HEK293 (cell line): ENCODE results near the gene SPTLC3.

Experiments
- CTCF ChIA-PET: fragments of 350-600 bp; formaldehyde crosslinking; extraction: SDS; loops from one replicate; lab custom pipeline; 2021; ENCODE audit warnings: antibody characterized with exemption; lab: Yijun Ruan, JAX
- POLR2A ChIA-PET: fragments of 300-600 bp; formaldehyde crosslinking; extraction: SDS; loops from one replicate; lab custom pipeline; 2020; ENCODE audit warnings: antibody characterized with exemption, inconsistent platforms; lab: Yijun Ruan, JAX
- H3K27ac ChIP-seq: fragments of 200-500 bp; sonication (Bioruptor generic); 2 replicates; pipeline ENCODE4 v1.5.1; 2014; ENCODE audit warnings: low read depth, low read length, control low read depth, inconsistent platforms; ENCODE audit errors: extremely low read depth
- H3K36me3 ChIP-seq, 2 experiments: fragments of 200-500 bp in 1 of 2; sonication (Bioruptor generic) in 1 of 2; 1 replicate in 1 of 2; 2 replicates in 1 of 2; pipeline ENCODE4 v1.5.1; 2014 to 2017; ENCODE audit warnings: inconsistent platforms in 2 of 2, low read length in 2 of 2; ENCODE audit not compliant: control insufficient read depth in 2 of 2, insufficient read depth in 1 of 2
- H3K4me1 ChIP-seq: fragments of 200-500 bp; sonication (Bioruptor generic); 2 replicates; pipeline ENCODE4 v1.5.1; 2014; ENCODE audit warnings: mild to moderate bottlenecking, low read length, inconsistent platforms; ENCODE audit not compliant: control insufficient read depth, insufficient read depth
- H3K4me3 ChIP-seq: 2 replicates; pipeline ENCODE4 v1.5.1; 2011; ENCODE audit warnings: low read depth, mild to moderate bottlenecking, control low read depth, low read length, moderate library complexity
- H3K9me3 ChIP-seq: fragments of 200-500 bp; sonication (Bioruptor generic); 2 replicates; pipeline ENCODE4 v1.5.1; 2014; ENCODE audit warnings: low read depth, low read length, inconsistent platforms; ENCODE audit not compliant: control insufficient read depth, insufficient read depth
- BCL11A ChIP-seq: fragments of 450-650 bp; formaldehyde crosslinking; IDR thresholded peaks from 2 replicates; pipeline ENCODE4 v1.5.1; 2016; ENCODE audit warnings: low read depth, missing biosample characterization, missing genetic modification characterization
- BCL11B ChIP-seq: fragments of 450-650 bp; formaldehyde crosslinking; IDR thresholded peaks from 2 replicates; pipeline ENCODE4 v1.5.1; 2016; ENCODE audit warnings: low read depth, missing biosample characterization, missing genetic modification characterization
- GLI2 ChIP-seq: fragments of 450-650 bp; formaldehyde crosslinking; IDR thresholded peaks from 2 replicates; pipeline ENCODE4; 2017; ENCODE audit warnings: missing biosample characterization, missing genetic modification characterization, low read depth, borderline replicate concordance
- KLF16 ChIP-seq: fragments of 450-650 bp; formaldehyde crosslinking; IDR thresholded peaks from 2 replicates; pipeline ENCODE4 v1.5.1; 2017; ENCODE audit warnings: missing biosample characterization, missing genetic modification characterization
- KLF9 ChIP-seq: fragments of 450-650 bp; formaldehyde crosslinking; IDR thresholded peaks from 2 replicates; pipeline ENCODE4 v1.5.1; 2016; ENCODE audit warnings: missing biosample characterization, missing genetic modification characterization, low read depth
- MZF1 ChIP-seq: fragments of 450-650 bp; formaldehyde crosslinking; IDR thresholded peaks from 2 replicates; pipeline ENCODE4 v1.5.1; 2017; ENCODE audit warnings: missing biosample characterization, missing genetic modification characterization, borderline replicate concordance
- SALL2 ChIP-seq: fragments of 450-650 bp; formaldehyde crosslinking; IDR thresholded peaks from 2 replicates; pipeline ENCODE4 v1.5.0; 2017; ENCODE audit warnings: missing biosample characterization, mild to moderate bottlenecking, missing genetic modification characterization, borderline replicate concordance
- SP3 ChIP-seq: fragments of 450-650 bp; formaldehyde crosslinking; IDR thresholded peaks from 2 replicates; pipeline ENCODE4 v1.5.1; 2016; ENCODE audit warnings: missing biosample characterization, missing genetic modification characterization
- SP7 ChIP-seq: fragments of 450-650 bp; formaldehyde crosslinking; IDR thresholded peaks from 2 replicates; pipeline ENCODE4 v1.5.1; 2016; ENCODE audit warnings: missing biosample characterization, missing genetic modification characterization
- ZNF404 ChIP-seq: fragments of 450-650 bp; formaldehyde crosslinking; IDR thresholded peaks from 2 replicates; pipeline ENCODE4 v1.5.1; 2017; ENCODE audit warnings: missing biosample characterization, missing genetic modification characterization
- ZNF514 ChIP-seq: fragments of 450-650 bp; formaldehyde crosslinking; IDR thresholded peaks from 2 replicates; pipeline ENCODE4 v1.5.1; 2016; ENCODE audit warnings: missing biosample characterization, missing genetic modification characterization
- ZNF561 ChIP-seq: fragments of 450-650 bp; IDR thresholded peaks from 2 replicates; pipeline ENCODE4 v1.5.1; 2018; ENCODE audit warnings: missing biosample characterization, missing genetic modification characterization, borderline replicate concordance
- ZNF585B ChIP-seq: fragments of 450-650 bp; formaldehyde crosslinking; IDR thresholded peaks from 2 replicates; pipeline ENCODE4 v1.5.1; 2016; ENCODE audit warnings: missing biosample characterization, missing genetic modification characterization
- ZNF626 ChIP-seq: fragments of 450-650 bp; sonication (Bioruptor Pico); formaldehyde crosslinking; IDR thresholded peaks from 2 replicates; pipeline ENCODE4 v1.5.1; 2018; ENCODE audit warnings: missing biosample characterization, missing genetic modification characterization, inconsistent platforms
- ZNF664 ChIP-seq: fragments of 450-650 bp; formaldehyde crosslinking; IDR thresholded peaks from 2 replicates; pipeline ENCODE4 v1.5.1; 2016; ENCODE audit warnings: missing biosample characterization, missing genetic modification characterization
- ZNF792 ChIP-seq: fragments of 450-650 bp; formaldehyde crosslinking; IDR thresholded peaks from 2 replicates; pipeline ENCODE4 v1.5.1; 2016; ENCODE audit warnings: missing biosample characterization, missing genetic modification characterization
- ZNF837 ChIP-seq: fragments of 450-650 bp; formaldehyde crosslinking; IDR thresholded peaks from 2 replicates; pipeline ENCODE4 v1.5.1; 2016; ENCODE audit warnings: missing biosample characterization, missing genetic modification characterization
- TF ChIP-seq, protein P1 (sequence below): fragments of 450-650 bp; formaldehyde crosslinking; conservative IDR thresholded peaks from 2 replicates; pipeline ENCODE4 v1.5.1; 2016; ENCODE audit warnings: low read depth, missing biosample characterization, missing genetic modification characterization
- TF ChIP-seq, protein P2 (sequence below): fragments of 450-650 bp; formaldehyde crosslinking; IDR thresholded peaks from 2 replicates; pipeline ENCODE4 v1.5.1; 2016; ENCODE audit warnings: missing biosample characterization, missing genetic modification characterization
- TF ChIP-seq, protein P3 (sequence below): fragments of 450-650 bp; formaldehyde crosslinking; IDR thresholded peaks from 2 replicates; pipeline ENCODE4 v1.5.1; 2016; ENCODE audit warnings: missing biosample characterization, missing genetic modification characterization, borderline replicate concordance

Gene SPTLC3

DNA sequence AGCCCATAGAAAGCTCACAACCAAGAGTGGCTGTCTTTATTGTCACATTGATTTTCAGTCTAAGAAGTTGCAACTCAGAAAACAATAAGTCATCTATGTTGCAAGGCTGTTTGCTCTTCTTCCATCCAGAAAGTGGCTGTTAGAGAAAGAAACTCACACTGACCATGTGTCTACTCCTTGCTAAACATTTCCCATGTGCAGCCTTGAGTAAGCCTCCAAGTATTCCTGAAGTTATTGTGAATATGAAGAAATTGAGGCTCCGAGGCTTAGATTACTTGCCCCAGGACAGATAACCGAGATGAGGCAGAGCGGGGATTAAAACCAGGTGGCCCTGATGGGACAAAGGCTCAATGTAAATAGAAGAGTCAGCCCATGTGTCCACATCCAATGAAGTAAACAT lies 105.0 kb downstream of the SPTLC3 start:
- Histone ChIP-seq H3K9me3 (no peaks in the 10 kb centered on the region), H3K36me3 (no peaks in the 10 kb centered on the region), H3K4me1 (no peaks in the 10 kb centered on the region), H3K4me3 (no peak overlapping the region), H3K27ac (no peak overlapping the region)
- no peak for TF ChIP-seq ZNF561 (tag by site-specific recombination)
- no peak for TF ChIP-seq ZNF514 (tag by site-specific recombination)
- TF ChIP-seq, protein P1, sequence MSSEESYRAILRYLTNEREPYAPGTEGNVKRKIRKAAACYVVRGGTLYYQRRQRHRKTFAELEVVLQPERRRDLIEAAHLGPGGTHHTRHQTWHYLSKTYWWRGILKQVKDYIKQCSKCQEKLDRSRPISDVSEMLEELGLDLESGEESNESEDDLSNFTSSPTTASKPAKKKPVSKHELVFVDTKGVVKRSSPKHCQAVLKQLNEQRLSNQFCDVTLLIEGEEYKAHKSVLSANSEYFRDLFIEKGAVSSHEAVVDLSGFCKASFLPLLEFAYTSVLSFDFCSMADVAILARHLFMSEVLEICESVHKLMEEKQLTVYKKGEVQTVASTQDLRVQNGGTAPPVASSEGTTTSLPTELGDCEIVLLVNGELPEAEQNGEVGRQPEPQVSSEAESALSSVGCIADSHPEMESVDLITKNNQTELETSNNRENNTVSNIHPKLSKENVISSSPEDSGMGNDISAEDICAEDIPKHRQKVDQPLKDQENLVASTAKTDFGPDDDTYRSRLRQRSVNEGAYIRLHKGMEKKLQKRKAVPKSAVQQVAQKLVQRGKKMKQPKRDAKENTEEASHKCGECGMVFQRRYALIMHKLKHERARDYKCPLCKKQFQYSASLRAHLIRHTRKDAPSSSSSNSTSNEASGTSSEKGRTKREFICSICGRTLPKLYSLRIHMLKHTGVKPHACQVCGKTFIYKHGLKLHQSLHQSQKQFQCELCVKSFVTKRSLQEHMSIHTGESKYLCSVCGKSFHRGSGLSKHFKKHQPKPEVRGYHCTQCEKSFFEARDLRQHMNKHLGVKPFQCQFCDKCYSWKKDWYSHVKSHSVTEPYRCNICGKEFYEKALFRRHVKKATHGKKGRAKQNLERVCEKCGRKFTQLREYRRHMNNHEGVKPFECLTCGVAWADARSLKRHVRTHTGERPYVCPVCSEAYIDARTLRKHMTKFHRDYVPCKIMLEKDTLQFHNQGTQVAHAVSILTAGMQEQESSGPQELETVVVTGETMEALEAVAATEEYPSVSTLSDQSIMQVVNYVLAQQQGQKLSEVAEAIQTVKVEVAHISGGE (tag by site-specific recombination): no peak
- TF ChIP-seq, protein P2, sequence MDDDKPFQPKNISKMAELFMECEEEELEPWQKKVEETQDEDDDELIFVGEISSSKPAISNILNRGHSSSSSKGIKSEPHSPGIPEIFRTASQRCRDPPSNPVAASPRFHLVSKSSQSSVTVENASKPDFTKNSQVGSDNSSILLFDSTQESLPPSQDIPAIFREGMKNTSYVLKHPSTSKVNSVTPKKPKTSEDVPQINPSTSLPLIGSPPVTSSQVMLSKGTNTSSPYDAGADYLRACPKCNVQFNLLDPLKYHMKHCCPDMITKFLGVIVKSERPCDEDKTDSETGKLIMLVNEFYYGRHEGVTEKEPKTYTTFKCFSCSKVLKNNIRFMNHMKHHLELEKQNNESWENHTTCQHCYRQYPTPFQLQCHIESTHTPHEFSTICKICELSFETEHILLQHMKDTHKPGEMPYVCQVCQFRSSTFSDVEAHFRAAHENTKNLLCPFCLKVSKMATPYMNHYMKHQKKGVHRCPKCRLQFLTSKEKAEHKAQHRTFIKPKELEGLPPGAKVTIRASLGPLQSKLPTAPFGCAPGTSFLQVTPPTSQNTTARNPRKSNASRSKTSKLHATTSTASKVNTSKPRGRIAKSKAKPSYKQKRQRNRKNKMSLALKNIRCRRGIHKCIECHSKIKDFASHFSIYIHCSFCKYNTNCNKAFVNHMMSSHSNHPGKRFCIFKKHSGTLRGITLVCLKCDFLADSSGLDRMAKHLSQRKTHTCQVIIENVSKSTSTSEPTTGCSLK (tag by site-specific recombination): no peak
- TF ChIP-seq BCL11A (tag by site-specific recombination): no peak
- CTCF ChIA-PET: interaction anchor here (0.5 to 3.6 kb wide), 2 partner anchors 433 to 451 kb away, joined by 3 to 20 read pairs; no protein-coding TSS in a partner anchor
- POLR2A ChIA-PET: no interaction called here

DNA sequence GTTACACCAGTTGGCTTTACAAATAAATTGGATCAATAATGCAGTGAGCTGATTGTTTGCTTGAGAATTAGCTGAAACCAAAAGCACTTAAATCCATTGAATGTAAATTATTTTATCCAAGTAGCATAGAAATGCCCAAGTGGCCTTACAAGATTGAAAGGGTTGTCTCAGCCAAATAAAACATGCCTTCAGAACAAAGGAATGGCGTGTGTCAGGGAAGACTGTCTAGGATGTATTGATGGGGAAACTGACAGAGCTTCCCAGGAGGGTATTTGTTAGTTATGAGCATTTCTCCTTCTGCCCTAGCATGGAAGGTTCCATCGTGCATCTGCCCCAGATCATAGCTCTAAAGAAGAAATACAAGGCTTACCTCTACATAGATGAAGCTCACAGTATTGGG lies 108.4 kb downstream of the SPTLC3 start:
- no peak overlapping the region for H3K27ac ChIP-seq
- TF ChIP-seq ZNF664: no peak
- TF ChIP-seq, all 188 proteins: peak for 0
- H3K9me3 ChIP-seq: no peaks in the 10 kb centered on the region
- ChIA-PET POLR2A (no interaction called here), CTCF (interaction anchor here (0.6 to 4.0 kb wide), 6 partner anchors 145 to 654 kb away, joined by 3 to 69 read pairs (median 7); no protein-coding TSS in a partner anchor)
- H3K4me3 ChIP-seq: no peak overlapping the region
- no peaks in the 10 kb centered on the region for H3K4me1 ChIP-seq
- H3K36me3 ChIP-seq: no peaks in the 10 kb centered on the region

DNA sequence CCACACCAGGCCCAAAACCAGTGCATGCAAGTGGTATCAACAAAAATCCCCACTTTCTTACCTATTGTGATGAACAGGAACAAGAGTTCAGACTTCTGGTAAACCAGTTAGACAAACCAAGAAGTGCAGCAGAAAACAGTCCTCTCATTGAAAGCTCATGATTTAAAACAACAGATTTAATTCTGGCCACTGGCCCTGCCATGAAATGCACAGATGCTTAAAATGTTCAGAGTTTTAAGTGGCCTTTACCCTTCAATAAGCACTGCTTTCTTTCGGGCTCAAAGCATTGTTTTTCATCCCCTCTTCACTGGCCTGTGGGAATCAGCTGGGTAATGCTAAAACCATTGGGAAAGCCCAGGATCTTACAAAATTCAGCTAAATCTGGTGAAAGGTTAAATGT lies 109.9 kb downstream of the SPTLC3 start:
- CTCF ChIA-PET: interaction anchor here (0.7 to 4.5 kb wide), 22 partner anchors 9 to 653 kb away, joined by 3 to 69 read pairs (median 4); no protein-coding TSS in a partner anchor
- Histone ChIP-seq H3K36me3 (no peaks in the 10 kb centered on the region), H3K4me1 (no peaks in the 10 kb centered on the region), H3K4me3 (no peak overlapping the region), H3K9me3 (no peaks in the 10 kb centered on the region), H3K27ac (no peak overlapping the region)
- POLR2A ChIA-PET: no interaction called here
- TF ChIP-seq BCL11B (tag by site-specific recombination) (no peak), ZNF837 (no peak), ZNF792 (tag by site-specific recombination) (no peak), SP3 (tag by site-specific recombination) (no peak), KLF9 (tag by site-specific recombination) (no peak), ZNF404 (tag by site-specific recombination) (no peak), ZNF626 (tag by site-specific recombination) (no peak), SALL2 (no peak), MZF1 (no peak), ZNF585B (tag by site-specific recombination) (no peak), SP7 (tag by site-specific recombination) (no peak), GLI2 (tag by site-specific recombination) (no peak), KLF16 (tag by site-specific recombination) (no peak)
- TF ChIP-seq, protein P3, sequence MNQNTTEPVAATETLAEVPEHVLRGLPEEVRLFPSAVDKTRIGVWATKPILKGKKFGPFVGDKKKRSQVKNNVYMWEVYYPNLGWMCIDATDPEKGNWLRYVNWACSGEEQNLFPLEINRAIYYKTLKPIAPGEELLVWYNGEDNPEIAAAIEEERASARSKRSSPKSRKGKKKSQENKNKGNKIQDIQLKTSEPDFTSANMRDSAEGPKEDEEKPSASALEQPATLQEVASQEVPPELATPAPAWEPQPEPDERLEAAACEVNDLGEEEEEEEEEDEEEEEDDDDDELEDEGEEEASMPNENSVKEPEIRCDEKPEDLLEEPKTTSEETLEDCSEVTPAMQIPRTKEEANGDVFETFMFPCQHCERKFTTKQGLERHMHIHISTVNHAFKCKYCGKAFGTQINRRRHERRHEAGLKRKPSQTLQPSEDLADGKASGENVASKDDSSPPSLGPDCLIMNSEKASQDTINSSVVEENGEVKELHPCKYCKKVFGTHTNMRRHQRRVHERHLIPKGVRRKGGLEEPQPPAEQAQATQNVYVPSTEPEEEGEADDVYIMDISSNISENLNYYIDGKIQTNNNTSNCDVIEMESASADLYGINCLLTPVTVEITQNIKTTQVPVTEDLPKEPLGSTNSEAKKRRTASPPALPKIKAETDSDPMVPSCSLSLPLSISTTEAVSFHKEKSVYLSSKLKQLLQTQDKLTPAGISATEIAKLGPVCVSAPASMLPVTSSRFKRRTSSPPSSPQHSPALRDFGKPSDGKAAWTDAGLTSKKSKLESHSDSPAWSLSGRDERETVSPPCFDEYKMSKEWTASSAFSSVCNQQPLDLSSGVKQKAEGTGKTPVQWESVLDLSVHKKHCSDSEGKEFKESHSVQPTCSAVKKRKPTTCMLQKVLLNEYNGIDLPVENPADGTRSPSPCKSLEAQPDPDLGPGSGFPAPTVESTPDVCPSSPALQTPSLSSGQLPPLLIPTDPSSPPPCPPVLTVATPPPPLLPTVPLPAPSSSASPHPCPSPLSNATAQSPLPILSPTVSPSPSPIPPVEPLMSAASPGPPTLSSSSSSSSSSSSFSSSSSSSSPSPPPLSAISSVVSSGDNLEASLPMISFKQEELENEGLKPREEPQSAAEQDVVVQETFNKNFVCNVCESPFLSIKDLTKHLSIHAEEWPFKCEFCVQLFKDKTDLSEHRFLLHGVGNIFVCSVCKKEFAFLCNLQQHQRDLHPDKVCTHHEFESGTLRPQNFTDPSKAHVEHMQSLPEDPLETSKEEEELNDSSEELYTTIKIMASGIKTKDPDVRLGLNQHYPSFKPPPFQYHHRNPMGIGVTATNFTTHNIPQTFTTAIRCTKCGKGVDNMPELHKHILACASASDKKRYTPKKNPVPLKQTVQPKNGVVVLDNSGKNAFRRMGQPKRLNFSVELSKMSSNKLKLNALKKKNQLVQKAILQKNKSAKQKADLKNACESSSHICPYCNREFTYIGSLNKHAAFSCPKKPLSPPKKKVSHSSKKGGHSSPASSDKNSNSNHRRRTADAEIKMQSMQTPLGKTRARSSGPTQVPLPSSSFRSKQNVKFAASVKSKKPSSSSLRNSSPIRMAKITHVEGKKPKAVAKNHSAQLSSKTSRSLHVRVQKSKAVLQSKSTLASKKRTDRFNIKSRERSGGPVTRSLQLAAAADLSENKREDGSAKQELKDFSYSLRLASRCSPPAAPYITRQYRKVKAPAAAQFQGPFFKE (tag by site-specific recombination): no peak
